T-cell (primary cell): Measurements from ENCODE around the gene TAF11L9. TPM values are rescaled to one million over a fixed set of nuclear protein-coding genes. Genes with fewer than 3 reads are reported as not detected.
"Not testable (repeated sequence)": the region's sequence is repeated elsewhere in the genome, so short reads cannot be mapped to it uniquely, and the experiment has no call there.

Experiments used
- ATAC-seq, 4 experiments: fragments of 200-7000 bp in 3 of 4; fragments of 150-1000 bp in 1 of 4; cut with Tn5 transposase; replicated peaks in 1 of 4; 1 replicate in 3 of 4; 2 replicates in 1 of 4; pipeline ENCODE4 v1.10.0; 2021; ENCODE audit warnings: moderate library complexity in 3 of 4, mild to moderate bottlenecking in 2 of 4, moderate number of reproducible peaks in 1 of 4
- CTCF ChIA-PET, 2 donors: fragments of 300-600 bp; sonication (Branson Sonifier 250); formaldehyde crosslinking; loops; one replicate each; lab custom pipeline; 2022; ENCODE audit warnings: antibody characterized with exemption in 2 of 2; lab: Charles Lee
- POLR2A ChIA-PET, 2 donors: fragments of 300-600 bp; sonication (Branson Sonifier 250); formaldehyde crosslinking; loops; one replicate each; lab custom pipeline; 2022; ENCODE audit warnings: antibody characterized with exemption in 2 of 2; lab: Charles Lee
- DNase-seq, 35 experiments: peaks; one replicate each; pipeline versions ENCODE4 v3.0.0 to v3.0.0-alpha.2; 2013 to 2023
- H3K27ac ChIP-seq: one replicate; pipeline ENCODE4 v1.5.1; 2013; ENCODE audit warnings: low read length
- H3K27me3 ChIP-seq, 2 experiments: replicated peaks in 1 of 2; 1 replicate in 1 of 2; 2 replicates in 1 of 2; pipeline versions ENCODE4 v1.6.1 to v1.7.0; 2013; ENCODE audit warnings: low read length in 1 of 2, mixed read lengths in 1 of 2; ENCODE audit not compliant: control insufficient read depth in 2 of 2, insufficient read depth in 2 of 2; ENCODE audit errors: extremely low read depth in 1 of 2
- H3K36me3 ChIP-seq, 2 donors: 1 replicate in 1 of 2; 2 replicates in 1 of 2; pipeline versions ENCODE4 v1.6.1 to v1.7.0; 2013; ENCODE audit warnings: low read length in 1 of 2; ENCODE audit not compliant: control insufficient read depth in 2 of 2, insufficient read depth in 1 of 2; ENCODE audit errors: extremely low read depth in 1 of 2
- H3K4me1 ChIP-seq, 2 experiments: 1 replicate in 1 of 2; 2 replicates in 1 of 2; pipeline versions ENCODE4 v1.6.1 to v1.7.0; 2013; ENCODE audit warnings: low read length in 2 of 2, mixed read lengths in 1 of 2; ENCODE audit not compliant: insufficient read depth in 2 of 2, control insufficient read depth in 1 of 2; ENCODE audit errors: extremely low read depth in 1 of 2
- H3K4me3 ChIP-seq, 2 donors: 1 replicate in 1 of 2; 2 replicates in 1 of 2; pipeline versions ENCODE4 v1.5.1 to v1.7.0; 2013; ENCODE audit warnings: mild to moderate bottlenecking in 2 of 2, low read length in 1 of 2, moderate library complexity in 1 of 2; ENCODE audit not compliant: control insufficient read depth in 1 of 2; ENCODE audit errors: extremely low read depth in 1 of 2
- H3K9me3 ChIP-seq: 2 replicates; pipeline ENCODE4 v1.7.0; 2013
- H3K27ac Mint-ChIP-seq, 2 donors: one replicate each; pipeline ENCODE4 v1.8.0; 2020 to 2021; ENCODE audit warnings: mild to moderate bottlenecking in 2 of 2, mixed read lengths in 2 of 2
- H3K27me3 Mint-ChIP-seq, 2 donors: one replicate each; pipeline ENCODE4 v1.8.0; 2021 to 2022; ENCODE audit warnings: mixed read lengths in 2 of 2
- H3K36me3 Mint-ChIP-seq: one replicate; pipeline ENCODE4 v1.8.0; 2021; ENCODE audit warnings: mixed read lengths
- H3K4me1 Mint-ChIP-seq, 3 donors: one replicate each; pipeline ENCODE4 v1.8.0; 2020 to 2022; ENCODE audit warnings: mixed read lengths in 3 of 3, mild to moderate bottlenecking in 1 of 3
- H3K4me3 Mint-ChIP-seq, 3 donors: one replicate each; pipeline ENCODE4 v1.8.0; 2020 to 2022; ENCODE audit warnings: mild to moderate bottlenecking in 3 of 3, mixed read lengths in 3 of 3, moderate library complexity in 3 of 3
- H3K9me3 Mint-ChIP-seq, 3 donors: one replicate each; pipeline ENCODE4 v1.8.0; 2020 to 2022; ENCODE audit warnings: mixed read lengths in 3 of 3
- WGBS: methylation state at CpG from one replicate; pipeline ENCODE4 v1.1.5; 2013; ENCODE audit warnings: missing lambda C conversion rate; ENCODE audit not compliant: insufficient coverage; 5-methylcytosine and 5-hydroxymethylcytosine counted together
- total RNA-seq, 35 experiments: library from RNA in 6 of 35; stranded (reverse) in 6 of 35; fragments of 120-200 nt in 1 of 35; gene quantifications; one replicate each; pipeline versions ENCODE4 v1.2.1 to v1.2.4 and lab custom pipeline; 2013 to 2026

The TAF11L9 gene
- not detected for total RNA-seq
- total RNA-seq (2013): not detected
- total RNA-seq (lab: John Stamatoyannopoulos, UW): 0 reads per million in 29 experiments

DNA sequence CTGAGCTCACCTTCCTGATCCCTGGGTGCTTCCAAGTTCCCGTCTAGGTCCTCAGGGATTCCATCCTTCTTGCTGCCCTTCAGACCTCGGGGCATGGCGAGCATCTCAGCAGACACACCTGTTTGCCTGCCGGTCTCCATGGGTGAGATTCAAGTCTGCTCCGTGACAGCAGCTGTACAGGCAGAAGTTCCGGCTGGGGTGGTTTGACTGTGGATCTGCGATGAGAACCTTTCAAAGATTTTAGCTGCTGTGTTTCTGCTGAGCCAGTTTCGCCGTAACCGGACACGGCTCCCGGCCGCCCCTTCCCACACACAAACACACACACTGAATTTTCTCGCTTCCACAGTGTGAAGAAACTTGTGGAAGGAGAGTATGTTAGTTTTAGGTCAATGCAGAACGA is at the start of gene TAF11L9:
TAF11L9 (minus strand) TSS at position 140 of the 400 bp plus-strand sequence.
- H3K4me1 ChIP-seq, POLR2A ChIA-PET, H3K27me3 Mint-ChIP-seq, H3K4me3 ChIP-seq, H3K27me3 ChIP-seq, H3K9me3 ChIP-seq, H3K4me3 Mint-ChIP-seq, H3K4me1 Mint-ChIP-seq, H3K36me3 ChIP-seq, H3K27ac Mint-ChIP-seq, ATAC-seq, DNase-seq, H3K9me3 Mint-ChIP-seq, H3K27ac ChIP-seq, H3K36me3 Mint-ChIP-seq, CTCF ChIA-PET: not testable (repeated sequence)
- WGBS: no CpG with 5 or more reads among the region's 15 CpGs

DNA sequence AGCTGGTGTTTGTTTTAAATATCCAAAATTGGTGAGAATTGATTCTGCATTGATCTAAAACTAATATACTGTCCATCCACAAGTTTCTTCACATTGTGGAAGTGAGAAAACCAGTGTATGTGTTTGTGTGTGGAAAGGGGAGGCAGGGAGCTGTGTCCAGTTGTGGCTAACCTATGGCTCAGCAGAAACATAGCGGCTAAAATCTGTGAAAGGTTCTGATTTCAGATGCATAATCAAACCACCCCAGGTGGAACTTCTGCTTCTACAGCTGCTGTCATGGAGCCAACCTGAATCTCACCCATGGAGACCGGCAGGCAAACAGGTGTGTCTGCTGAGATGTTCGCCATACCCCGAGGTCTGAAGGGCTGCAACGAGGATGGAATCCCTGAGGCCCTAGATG is 40.0 kb upstream of the TAF11L9 start, which contains the start of gene TAF11L14:
TAF11L14 (plus strand) TSS at position 301 of the 400 bp plus-strand sequence.
- POLR2A ChIA-PET: no interaction called here
- Histone ChIP-seq H3K9me3 (no peaks in the 10 kb centered on the region), H3K27me3 (no peaks in the 10 kb centered on the region), H3K4me3 (no peak within 1 kb of the TSS), H3K36me3 (no peaks in the 10 kb centered on the region), H3K4me1 (no peaks in the 10 kb centered on the region), H3K27ac (no peak within 1 kb of the TSS)
- H3K4me3 Mint-ChIP-seq: no peak within 1 kb of the TSS
- H3K4me1 Mint-ChIP-seq: no peaks in the 10 kb centered on the region
- H3K27ac Mint-ChIP-seq: no peak within 1 kb of the TSS
- H3K9me3 Mint-ChIP-seq: peaks cover 6 to 16% (median 12%) of the 10 kb centered on the region in 3 donors
- no peak for DNase-seq
- H3K36me3 Mint-ChIP-seq: no peaks in the 10 kb centered on the region
- ATAC-seq: no peak
- WGBS: 87% methylated on average over 4 of the region's 5 CpGs
- H3K27me3 Mint-ChIP-seq: no peaks in the 10 kb centered on the region
- CTCF ChIA-PET: interaction anchor here in 1 of 2 donors (0.6 kb wide), 1 partner anchor 1874 kb away, joined by 5 read pairs; no protein-coding TSS in a partner anchor

DNA sequence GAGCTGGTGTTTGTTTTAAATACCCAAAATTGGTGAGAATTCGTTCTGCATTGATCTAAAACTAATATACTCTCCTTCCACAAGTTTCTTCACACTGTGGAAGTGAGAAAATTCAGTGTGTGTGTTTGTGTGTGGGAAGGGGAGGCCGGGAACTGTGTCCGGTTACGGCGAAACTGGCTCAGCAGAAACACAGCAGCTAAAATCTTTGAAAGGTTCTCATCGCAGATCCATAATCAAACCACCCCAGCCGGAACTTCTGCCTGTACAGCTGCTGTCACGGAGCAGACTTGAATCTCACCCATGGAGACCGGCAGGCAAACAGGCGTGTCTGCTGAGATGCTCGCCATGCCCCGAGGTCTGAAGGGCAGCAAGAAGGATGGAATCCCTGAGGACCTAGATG is 37.6 kb upstream of the TAF11L9 start, which contains the start of gene TAF11L13:
TAF11L13 (plus strand) TSS at position 301 of the 400 bp plus-strand sequence.
- H3K4me3 ChIP-seq, H3K4me1 ChIP-seq, H3K27me3 ChIP-seq, H3K9me3 ChIP-seq, H3K4me3 Mint-ChIP-seq, H3K27me3 Mint-ChIP-seq, ATAC-seq, H3K27ac Mint-ChIP-seq, CTCF ChIA-PET, H3K4me1 Mint-ChIP-seq, H3K27ac ChIP-seq, H3K36me3 Mint-ChIP-seq, DNase-seq, H3K36me3 ChIP-seq, POLR2A ChIA-PET: not testable (repeated sequence)
- WGBS: no CpG with 5 or more reads among the region's 12 CpGs
- H3K9me3 Mint-ChIP-seq: peaks cover 12 to 17% (median 12%) of the 10 kb centered on the region in 3 donors

GRCh38 chr5:17625686-17626085 is 31.5 kb upstream of the TAF11L9 start:
- CTCF ChIA-PET: no interaction called here
- no peak for ATAC-seq

DNA sequence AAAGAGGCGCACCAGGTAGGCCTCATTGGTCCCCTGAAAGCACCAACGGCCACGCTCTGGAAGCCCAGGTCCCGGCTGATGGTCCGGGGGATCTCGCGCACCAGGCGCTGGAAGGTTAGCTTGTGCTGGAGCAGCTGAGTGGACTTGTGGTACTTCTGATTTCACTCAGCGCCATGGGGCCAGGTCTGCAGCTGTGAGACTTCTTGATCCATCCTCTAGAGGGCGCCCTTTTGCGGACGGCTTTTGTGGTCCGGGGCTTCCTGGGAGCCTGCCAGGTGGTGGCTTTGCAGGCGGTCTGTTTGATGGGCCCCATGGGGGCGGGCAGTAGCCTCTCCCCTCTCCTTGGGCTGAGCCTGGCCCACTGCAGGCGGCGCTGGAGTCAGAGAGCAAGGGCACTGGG is 26.4 kb upstream of the TAF11L9 start:
- no peak for ATAC-seq

More at GRCh38 chr5:17625686-17626085, 31.5 kb upstream of the TAF11L9 start:
- Histone ChIP-seq H3K27ac (no peak overlapping the region), H3K4me1 (no peaks in the 10 kb centered on the region), H3K36me3 (no peaks in the 10 kb centered on the region), H3K27me3 (no peaks in the 10 kb centered on the region), H3K4me3 (no peak overlapping the region), H3K9me3 (no peaks in the 10 kb centered on the region)
- Mint-ChIP-seq H3K27me3 (no peaks in the 10 kb centered on the region), H3K27ac (no peak overlapping the region), H3K36me3 (no peaks in the 10 kb centered on the region), H3K4me1 (no peaks in the 10 kb centered on the region), H3K9me3 (peaks cover 5 to 12% (median 6%) of the 10 kb centered on the region in 3 donors), H3K4me3 (no peak overlapping the region)
- 87% methylated on average over 11 of the region's 11 CpGs for WGBS
- no peak for DNase-seq
- POLR2A ChIA-PET: no interaction called here

DNA sequence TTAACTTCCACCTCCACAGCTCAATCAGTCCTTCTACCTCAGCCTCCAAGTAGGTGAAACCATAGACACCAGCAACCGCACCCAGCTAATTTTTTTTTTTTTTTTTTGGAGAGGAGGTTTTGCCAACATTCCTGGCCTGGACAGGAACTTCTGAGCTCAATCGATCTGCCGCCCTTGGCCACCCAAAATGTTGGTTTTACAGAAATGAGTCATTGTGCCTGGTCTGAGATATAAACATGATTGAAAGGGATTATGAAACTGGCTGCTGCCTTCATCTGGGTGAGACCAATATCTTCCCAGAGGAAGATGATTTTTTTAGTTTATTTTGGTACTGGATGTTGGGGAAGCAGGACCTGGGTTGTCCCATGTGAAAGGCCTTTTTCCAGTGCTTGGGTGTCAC is 25.2 kb upstream of the TAF11L9 start:
- POLR2A ChIA-PET: no interaction called here
- H3K4me1 ChIP-seq: no peaks in the 10 kb centered on the region
- WGBS: 82% methylated on average over 2 of the region's 3 CpGs
- no peak overlapping the region for H3K4me3 Mint-ChIP-seq
- no peaks in the 10 kb centered on the region for H3K4me1 Mint-ChIP-seq
- peaks cover 0 to 16% (median 12%) of the 10 kb centered on the region in 3 donors for H3K9me3 Mint-ChIP-seq
- H3K36me3 Mint-ChIP-seq: no peaks in the 10 kb centered on the region
- CTCF ChIA-PET: interaction anchor here in 1 of 2 donors (0.6 kb wide), 1 partner anchor 19 kb away, joined by 3 read pairs; no protein-coding TSS in a partner anchor
- no peak overlapping the region for H3K27ac ChIP-seq
- no peaks in the 10 kb centered on the region for H3K9me3 ChIP-seq
- no peak overlapping the region for H3K4me3 ChIP-seq
- H3K27ac Mint-ChIP-seq: no peak overlapping the region
- no peak for DNase-seq
- no peak for ATAC-seq
- no peaks in the 10 kb centered on the region for H3K27me3 ChIP-seq
- H3K36me3 ChIP-seq: no peaks in the 10 kb centered on the region
- no peaks in the 10 kb centered on the region for H3K27me3 Mint-ChIP-seq

More for the DNA sequence above, 26.4 kb upstream of the TAF11L9 start:
- DNase-seq: peak in 1 of 35 experiments; percentile 1
- no peak overlapping the region for H3K4me3 Mint-ChIP-seq
- H3K4me1 Mint-ChIP-seq: no peaks in the 10 kb centered on the region
- 89% methylated on average over 15 of the region's 17 CpGs for WGBS
- no peak overlapping the region for H3K27ac ChIP-seq
- H3K4me1 ChIP-seq: no peaks in the 10 kb centered on the region
- H3K27ac Mint-ChIP-seq: no peak overlapping the region
- peaks cover 0 to 16% (median 10%) of the 10 kb centered on the region in 3 donors for H3K9me3 Mint-ChIP-seq
- no peaks in the 10 kb centered on the region for H3K9me3 ChIP-seq
- ChIA-PET POLR2A (no interaction called here), CTCF (no interaction called here)
- no peaks in the 10 kb centered on the region for H3K36me3 Mint-ChIP-seq
- H3K4me3 ChIP-seq: no peak overlapping the region
- no peaks in the 10 kb centered on the region for H3K27me3 ChIP-seq
- H3K27me3 Mint-ChIP-seq: no peaks in the 10 kb centered on the region
- no peaks in the 10 kb centered on the region for H3K36me3 ChIP-seq
